HepG2 (cell line): ENCODE measurements around the gene ACTR6. TPM values are rescaled to one million over a fixed set of nuclear protein-coding genes. Genes with fewer than 3 reads are reported as not detected.
A peak's percentile ranks its signal among the peaks of the same experiment; 100 is the strongest.

ENCODE experiments used
- ATF1 ChIP-seq: IDR thresholded peaks from 2 replicates; pipeline ENCODE4 v1.6.1; 2016; ENCODE audit warnings: mild to moderate bottlenecking, control low read depth
- CBX5 ChIP-seq: sonication (generic); formaldehyde crosslinking; IDR thresholded peaks from 2 replicates; pipeline ENCODE4 v1.4.0; 2020; ENCODE audit warnings: missing genetic modification reagents, borderline replicate concordance
- ESRRA ChIP-seq: sonication (generic); formaldehyde crosslinking; IDR thresholded peaks from 2 replicates; pipeline ENCODE4 v1.5.1; 2020; ENCODE audit warnings: mild to moderate bottlenecking, low read depth, missing genetic modification reagents
- FOXP1 ChIP-seq, 2 experiments: fragments of 450-650 bp in 1 of 2; IDR thresholded peaks; 2 replicates each; pipeline ENCODE4 v1.6.1; 2017 to 2018; ENCODE audit warnings: antibody characterized with exemption in 1 of 2
- ISL2 ChIP-seq: sonication (generic); formaldehyde crosslinking; IDR thresholded peaks from 2 replicates; pipeline ENCODE4 v1.5.0; 2020; ENCODE audit warnings: missing genetic modification reagents
- NFATC3 ChIP-seq: sonication (generic); formaldehyde crosslinking; IDR thresholded peaks from 2 replicates; pipeline ENCODE4 v1.5.1; 2020; ENCODE audit warnings: mild to moderate bottlenecking, missing genetic modification reagents
- PHF21A ChIP-seq: sonication (generic); formaldehyde crosslinking; IDR thresholded peaks from 2 replicates; pipeline ENCODE4 v1.5.0; 2020; ENCODE audit warnings: mild to moderate bottlenecking, missing genetic modification reagents
- U2AF2 ChIP-seq: fragments of 200-400 bp; formaldehyde crosslinking; IDR thresholded peaks from 2 replicates; pipeline ENCODE4 v1.6.1; 2017; ENCODE audit warnings: low read depth, mild to moderate bottlenecking, low read length
- ZNF207 ChIP-seq: fragments of 450-650 bp; IDR thresholded peaks from 2 replicates; pipeline ENCODE4 v1.6.1; 2016; ENCODE audit warnings: antibody characterized with exemption, borderline replicate concordance
- ZNF234 ChIP-seq: sonication (generic); formaldehyde crosslinking; conservative IDR thresholded peaks from 2 replicates; pipeline ENCODE4 v1.5.1; 2020; ENCODE audit warnings: mild to moderate bottlenecking, missing genetic modification reagents
- ZNF30 ChIP-seq: sonication (generic); formaldehyde crosslinking; IDR thresholded peaks from 2 replicates; pipeline ENCODE4 v1.5.0; 2020; ENCODE audit warnings: mild to moderate bottlenecking, missing genetic modification reagents
- ZNF329 ChIP-seq: sonication (generic); formaldehyde crosslinking; IDR thresholded peaks from 2 replicates; pipeline ENCODE4 v1.9.0; 2021; ENCODE audit warnings: low read depth, mild to moderate bottlenecking, missing genetic modification reagents
- ZNF713 ChIP-seq: sonication (generic); formaldehyde crosslinking; IDR thresholded peaks from 2 replicates; pipeline ENCODE4 v1.4.0; 2020; ENCODE audit warnings: mild to moderate bottlenecking, missing genetic modification reagents
- polyA plus RNA-seq, 8 experiments: library from polyadenylated mRNA; depleted of rRNA in 3 of 8; stranded (reverse) in 7 of 8; unstranded in 1 of 8; fragments of >200 nt; fragmentation: Illumina TruSeq in 4 of 8; extraction: Trizol in 4 of 8; gene quantifications; 2 replicates each; pipeline versions ENCODE4 v1.2.1 to v1.2.3, GENCODE V29; 2011 to 2016; ENCODE audit warnings: low read depth in 4 of 8, missing spikeins in 1 of 8, mixed read lengths in 1 of 8; ENCODE audit not compliant: insufficient read depth in 1 of 8
- total RNA-seq, 5 experiments: library from RNA; depleted of rRNA; stranded (reverse); fragments of >200 nt; fragmentation: Illumina TruSeq; extraction: Trizol; gene quantifications; 2 replicates each; pipeline ENCODE4 v1.2.3, GENCODE V29; 2016; ENCODE audit warnings: low read depth in 1 of 5
- TF ChIP-seq, protein P1 (sequence below): sonication (generic); formaldehyde crosslinking; IDR thresholded peaks from 2 replicates; pipeline ENCODE4 v1.4.0; 2020; ENCODE audit warnings: missing genetic modification reagents
- TF ChIP-seq, protein P2 (sequence below): IDR thresholded peaks from 2 replicates; pipeline ENCODE4 v1.6.1; 2016; ENCODE audit warnings: missing compliant biosample characterization, missing genetic modification reagents, borderline replicate concordance
- TF ChIP-seq, protein P3 (sequence below): sonication (generic); formaldehyde crosslinking; IDR thresholded peaks from 2 replicates; pipeline ENCODE4 v1.5.1; 2020; ENCODE audit warnings: missing genetic modification reagents, mild to moderate bottlenecking, borderline replicate concordance
- TF ChIP-seq, protein P4 (sequence below): sonication (generic); formaldehyde crosslinking; IDR thresholded peaks from 2 replicates; pipeline ENCODE4 v1.4.0; 2020; ENCODE audit warnings: mild to moderate bottlenecking, missing genetic modification reagents
- TF ChIP-seq, protein P5 (sequence below): sonication (generic); formaldehyde crosslinking; IDR thresholded peaks from 2 replicates; pipeline ENCODE4 v1.5.1; 2020; ENCODE audit warnings: mild to moderate bottlenecking, missing genetic modification reagents, borderline replicate concordance

ACTR6 gene
- total and polyA plus RNA-seq, 2 of the 13 experiments (the other 11 are each of a cell fraction or from before 2014, with no cell fraction given) = 12.9 to 22.4 TPM

DNA sequence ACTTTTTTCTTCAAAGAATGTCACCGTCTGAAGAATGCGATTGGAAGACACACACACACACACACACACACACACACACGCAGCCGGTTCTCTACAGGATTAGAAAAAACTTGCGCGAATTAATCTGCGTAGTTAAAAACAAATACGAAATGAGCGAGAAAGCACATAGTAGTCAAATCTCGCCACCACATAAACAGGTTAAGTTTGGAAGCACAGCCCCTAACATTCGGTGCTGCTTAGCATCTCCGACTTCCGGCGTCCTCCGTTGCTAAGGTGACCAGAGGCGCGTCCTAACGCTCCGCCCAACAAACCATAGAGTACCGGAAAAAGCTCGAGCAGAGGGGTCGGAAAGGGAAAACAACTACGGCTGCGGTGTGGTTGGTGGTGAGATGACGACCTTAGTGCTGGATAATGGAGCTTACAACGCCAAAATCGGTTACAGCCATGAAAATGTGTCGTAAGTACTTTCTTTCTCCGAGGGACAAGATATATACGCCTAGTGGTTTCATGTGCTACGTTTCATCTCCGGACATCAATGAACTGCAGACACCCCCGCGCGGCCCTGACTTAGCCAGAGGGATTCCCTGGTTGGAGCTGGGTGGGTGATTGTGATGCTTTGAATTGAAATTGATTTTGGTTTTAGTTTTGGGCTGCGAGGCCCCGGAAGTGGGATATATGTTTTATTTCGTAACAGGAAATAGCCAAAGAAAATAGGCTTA is at the start of gene ACTR6 (continued):
- TF ChIP-seq U2AF2 (peak; percentile 47; the same call in 1 of the 2 replicates), ZNF329 (CRISPR knock-in tag) (no peak), ZNF234 (CRISPR knock-in tag) (no peak), NFATC3 (CRISPR knock-in tag) (0 out of 2 replicates have a peak, but pooled peaks have one; percentile 26), ESRRA (peak; percentile 43; the same call in 1 of the 2 replicates), PHF21A (peak; percentile 44), ZNF30 (CRISPR knock-in tag) (no peak), CBX5 (CRISPR knock-in tag) (peak; percentile 77; the same call in 1 of the 2 replicates), ISL2 (CRISPR knock-in tag) (peak; percentile 63; the same call in 1 of the 2 replicates), FOXP1 (IDR thresholded peaks at IDR 0.05) (no peak), FOXP1 (CRISPR knock-in tag; IDR thresholded peaks at IDR 0.05) (peak; percentile 45; the same call in 1 of the 2 replicates), ZNF207 (no peak), ZNF713 (CRISPR knock-in tag) (no peak), ATF1 (CRISPR knock-in tag) (peak; percentile 80)
- TF ChIP-seq, protein P1, sequence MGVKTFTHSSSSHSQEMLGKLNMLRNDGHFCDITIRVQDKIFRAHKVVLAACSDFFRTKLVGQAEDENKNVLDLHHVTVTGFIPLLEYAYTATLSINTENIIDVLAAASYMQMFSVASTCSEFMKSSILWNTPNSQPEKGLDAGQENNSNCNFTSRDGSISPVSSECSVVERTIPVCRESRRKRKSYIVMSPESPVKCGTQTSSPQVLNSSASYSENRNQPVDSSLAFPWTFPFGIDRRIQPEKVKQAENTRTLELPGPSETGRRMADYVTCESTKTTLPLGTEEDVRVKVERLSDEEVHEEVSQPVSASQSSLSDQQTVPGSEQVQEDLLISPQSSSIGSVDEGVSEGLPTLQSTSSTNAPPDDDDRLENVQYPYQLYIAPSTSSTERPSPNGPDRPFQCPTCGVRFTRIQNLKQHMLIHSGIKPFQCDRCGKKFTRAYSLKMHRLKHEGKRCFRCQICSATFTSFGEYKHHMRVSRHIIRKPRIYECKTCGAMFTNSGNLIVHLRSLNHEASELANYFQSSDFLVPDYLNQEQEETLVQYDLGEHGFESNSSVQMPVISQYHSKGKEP (CRISPR knock-in tag) = no peak
- TF ChIP-seq, protein P2, sequence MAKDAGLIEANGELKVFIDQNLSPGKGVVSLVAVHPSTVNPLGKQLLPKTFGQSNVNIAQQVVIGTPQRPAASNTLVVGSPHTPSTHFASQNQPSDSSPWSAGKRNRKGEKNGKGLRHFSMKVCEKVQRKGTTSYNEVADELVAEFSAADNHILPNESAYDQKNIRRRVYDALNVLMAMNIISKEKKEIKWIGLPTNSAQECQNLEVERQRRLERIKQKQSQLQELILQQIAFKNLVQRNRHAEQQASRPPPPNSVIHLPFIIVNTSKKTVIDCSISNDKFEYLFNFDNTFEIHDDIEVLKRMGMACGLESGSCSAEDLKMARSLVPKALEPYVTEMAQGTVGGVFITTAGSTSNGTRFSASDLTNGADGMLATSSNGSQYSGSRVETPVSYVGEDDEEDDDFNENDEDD = peak; percentile 40; the same call in 1 of the 2 replicates
- TF ChIP-seq, protein P3, sequence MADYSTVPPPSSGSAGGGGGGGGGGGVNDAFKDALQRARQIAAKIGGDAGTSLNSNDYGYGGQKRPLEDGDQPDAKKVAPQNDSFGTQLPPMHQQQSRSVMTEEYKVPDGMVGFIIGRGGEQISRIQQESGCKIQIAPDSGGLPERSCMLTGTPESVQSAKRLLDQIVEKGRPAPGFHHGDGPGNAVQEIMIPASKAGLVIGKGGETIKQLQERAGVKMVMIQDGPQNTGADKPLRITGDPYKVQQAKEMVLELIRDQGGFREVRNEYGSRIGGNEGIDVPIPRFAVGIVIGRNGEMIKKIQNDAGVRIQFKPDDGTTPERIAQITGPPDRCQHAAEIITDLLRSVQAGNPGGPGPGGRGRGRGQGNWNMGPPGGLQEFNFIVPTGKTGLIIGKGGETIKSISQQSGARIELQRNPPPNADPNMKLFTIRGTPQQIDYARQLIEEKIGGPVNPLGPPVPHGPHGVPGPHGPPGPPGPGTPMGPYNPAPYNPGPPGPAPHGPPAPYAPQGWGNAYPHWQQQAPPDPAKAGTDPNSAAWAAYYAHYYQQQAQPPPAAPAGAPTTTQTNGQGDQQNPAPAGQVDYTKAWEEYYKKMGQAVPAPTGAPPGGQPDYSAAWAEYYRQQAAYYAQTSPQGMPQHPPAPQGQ = no peak
- TF ChIP-seq, protein P4, sequence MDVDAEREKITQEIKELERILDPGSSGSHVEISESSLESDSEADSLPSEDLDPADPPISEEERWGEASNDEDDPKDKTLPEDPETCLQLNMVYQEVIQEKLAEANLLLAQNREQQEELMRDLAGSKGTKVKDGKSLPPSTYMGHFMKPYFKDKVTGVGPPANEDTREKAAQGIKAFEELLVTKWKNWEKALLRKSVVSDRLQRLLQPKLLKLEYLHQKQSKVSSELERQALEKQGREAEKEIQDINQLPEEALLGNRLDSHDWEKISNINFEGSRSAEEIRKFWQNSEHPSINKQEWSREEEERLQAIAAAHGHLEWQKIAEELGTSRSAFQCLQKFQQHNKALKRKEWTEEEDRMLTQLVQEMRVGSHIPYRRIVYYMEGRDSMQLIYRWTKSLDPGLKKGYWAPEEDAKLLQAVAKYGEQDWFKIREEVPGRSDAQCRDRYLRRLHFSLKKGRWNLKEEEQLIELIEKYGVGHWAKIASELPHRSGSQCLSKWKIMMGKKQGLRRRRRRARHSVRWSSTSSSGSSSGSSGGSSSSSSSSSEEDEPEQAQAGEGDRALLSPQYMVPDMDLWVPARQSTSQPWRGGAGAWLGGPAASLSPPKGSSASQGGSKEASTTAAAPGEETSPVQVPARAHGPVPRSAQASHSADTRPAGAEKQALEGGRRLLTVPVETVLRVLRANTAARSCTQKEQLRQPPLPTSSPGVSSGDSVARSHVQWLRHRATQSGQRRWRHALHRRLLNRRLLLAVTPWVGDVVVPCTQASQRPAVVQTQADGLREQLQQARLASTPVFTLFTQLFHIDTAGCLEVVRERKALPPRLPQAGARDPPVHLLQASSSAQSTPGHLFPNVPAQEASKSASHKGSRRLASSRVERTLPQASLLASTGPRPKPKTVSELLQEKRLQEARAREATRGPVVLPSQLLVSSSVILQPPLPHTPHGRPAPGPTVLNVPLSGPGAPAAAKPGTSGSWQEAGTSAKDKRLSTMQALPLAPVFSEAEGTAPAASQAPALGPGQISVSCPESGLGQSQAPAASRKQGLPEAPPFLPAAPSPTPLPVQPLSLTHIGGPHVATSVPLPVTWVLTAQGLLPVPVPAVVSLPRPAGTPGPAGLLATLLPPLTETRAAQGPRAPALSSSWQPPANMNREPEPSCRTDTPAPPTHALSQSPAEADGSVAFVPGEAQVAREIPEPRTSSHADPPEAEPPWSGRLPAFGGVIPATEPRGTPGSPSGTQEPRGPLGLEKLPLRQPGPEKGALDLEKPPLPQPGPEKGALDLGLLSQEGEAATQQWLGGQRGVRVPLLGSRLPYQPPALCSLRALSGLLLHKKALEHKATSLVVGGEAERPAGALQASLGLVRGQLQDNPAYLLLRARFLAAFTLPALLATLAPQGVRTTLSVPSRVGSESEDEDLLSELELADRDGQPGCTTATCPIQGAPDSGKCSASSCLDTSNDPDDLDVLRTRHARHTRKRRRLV (CRISPR knock-in tag) = no peak
- TF ChIP-seq, protein P5, sequence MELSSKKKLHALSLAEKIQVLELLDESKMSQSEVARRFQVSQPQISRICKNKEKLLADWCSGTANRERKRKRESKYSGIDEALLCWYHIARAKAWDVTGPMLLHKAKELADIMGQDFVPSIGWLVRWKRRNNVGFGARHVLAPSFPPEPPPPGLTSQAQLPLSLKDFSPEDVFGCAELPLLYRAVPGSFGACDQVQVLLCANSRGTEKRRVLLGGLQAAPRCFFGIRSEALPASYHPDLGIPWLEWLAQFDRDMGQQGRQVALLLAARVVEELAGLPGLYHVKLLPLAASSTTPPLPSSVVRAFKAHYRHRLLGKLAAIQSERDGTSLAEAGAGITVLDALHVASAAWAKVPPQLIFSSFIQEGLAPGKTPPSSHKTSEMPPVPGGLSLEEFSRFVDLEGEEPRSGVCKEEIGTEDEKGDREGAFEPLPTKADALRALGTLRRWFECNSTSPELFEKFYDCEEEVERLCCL = no peak
